ENCODE measurements around the gene MYOM1.
"Not testable (repeated sequence)": the region's sequence is repeated elsewhere in the genome, so short reads cannot be mapped to it uniquely, and the experiment has no call there.

The MYOM1 gene

DNA sequence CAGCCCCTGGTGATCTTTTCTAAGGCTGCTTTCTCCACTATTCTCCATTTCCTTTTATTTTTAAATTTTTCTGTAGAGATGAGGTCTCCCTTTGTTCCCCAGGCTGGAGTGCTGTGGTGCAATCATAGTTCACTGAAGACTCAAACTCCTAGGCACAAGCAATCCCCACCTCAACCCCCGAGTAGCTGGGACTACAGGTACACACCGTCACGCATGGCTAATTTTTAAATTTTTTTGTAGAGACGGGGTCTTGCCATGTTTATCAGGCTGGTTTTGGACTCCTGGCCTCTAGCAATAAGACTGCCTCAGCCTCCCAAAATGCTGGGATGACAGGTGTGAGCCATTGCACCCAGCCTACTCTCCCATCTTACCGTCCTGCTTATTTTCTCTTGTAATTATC lies 184.1 kb downstream of the MYOM1 start:
- DNase-seq (ENCODE audit: low read depth in 2 of 2): no peak

DNA sequence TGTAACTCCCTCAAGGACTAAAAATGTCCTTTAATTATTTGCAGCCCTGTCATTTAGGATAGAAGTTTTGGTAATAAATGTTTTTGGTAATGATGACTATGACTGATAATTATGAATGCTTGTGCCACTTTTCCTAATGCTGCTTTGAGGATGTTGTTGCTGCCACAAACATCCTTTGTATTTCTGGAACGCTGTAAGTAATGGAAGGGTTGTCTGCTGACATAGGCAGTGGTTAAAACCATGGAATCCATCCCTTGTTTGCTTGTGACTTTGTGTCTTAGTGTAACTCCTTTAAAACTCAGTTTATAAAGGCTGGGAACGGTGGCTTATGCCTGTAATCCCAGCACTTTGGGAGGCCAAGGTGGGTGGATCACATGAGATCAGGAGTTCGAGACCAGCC lies 187.0 kb downstream of the MYOM1 start:
- DNase-seq (ENCODE audit: low read depth in 2 of 2): no peak

DNA sequence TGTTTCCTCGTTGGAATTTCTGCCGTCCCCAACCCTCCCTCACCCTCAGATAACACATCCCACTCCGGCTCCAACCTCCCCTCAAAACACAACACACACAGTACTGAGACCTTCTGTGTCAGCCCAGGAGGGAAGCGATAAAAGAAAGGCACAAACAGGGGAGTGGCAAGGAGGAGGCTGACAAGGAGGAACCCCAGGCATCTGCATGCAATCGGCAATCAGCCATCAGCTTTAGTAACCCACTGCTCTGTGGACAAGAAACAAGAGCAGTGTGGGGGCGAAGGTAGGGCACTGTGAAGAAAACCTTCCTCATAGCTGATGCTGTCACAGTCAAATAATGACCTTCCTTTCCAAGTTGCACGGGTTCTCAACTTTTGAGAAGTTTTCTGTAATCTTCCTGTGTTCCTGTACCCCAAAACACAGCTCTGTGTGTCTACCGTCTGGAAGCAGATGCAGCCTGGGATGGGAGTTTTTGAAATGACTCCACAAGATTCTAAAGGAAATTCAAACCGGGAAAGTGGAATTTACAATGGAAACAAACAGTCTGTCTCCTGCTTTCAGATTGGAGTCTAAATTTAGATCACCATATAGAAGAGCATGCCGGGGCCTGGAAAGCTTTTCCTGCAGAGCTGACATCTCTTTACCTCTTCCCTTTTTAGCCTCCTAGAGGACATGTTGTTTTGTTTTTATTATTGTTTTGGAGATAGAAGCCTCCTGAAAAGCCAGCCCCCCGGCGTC lies 190.4 kb downstream of the MYOM1 start:
- no peak for DNase-seq (ENCODE audit: low read depth in 2 of 2)

DNA sequence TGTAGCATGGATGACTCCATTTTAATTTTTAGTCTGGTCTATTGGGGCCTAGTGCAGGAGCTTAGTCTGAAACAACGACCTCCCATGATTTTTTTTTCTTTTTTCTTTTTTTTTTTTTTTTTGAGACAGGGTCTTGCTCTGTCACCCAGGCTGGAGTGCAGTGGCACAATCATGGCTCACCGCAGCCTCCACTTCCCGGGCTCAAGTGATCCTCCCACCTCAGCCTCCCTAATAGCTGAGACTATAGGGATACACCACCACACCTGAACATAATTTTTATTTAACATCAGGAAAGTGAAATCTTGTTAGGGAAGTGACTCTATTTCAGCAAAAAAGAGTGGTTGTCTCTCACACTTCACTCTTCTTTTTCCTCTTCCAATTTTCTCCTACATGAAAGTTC lies 191.7 kb downstream of the MYOM1 start:
- not testable (repeated sequence) for DNase-seq (ENCODE audit: low read depth in 2 of 2)

DNA sequence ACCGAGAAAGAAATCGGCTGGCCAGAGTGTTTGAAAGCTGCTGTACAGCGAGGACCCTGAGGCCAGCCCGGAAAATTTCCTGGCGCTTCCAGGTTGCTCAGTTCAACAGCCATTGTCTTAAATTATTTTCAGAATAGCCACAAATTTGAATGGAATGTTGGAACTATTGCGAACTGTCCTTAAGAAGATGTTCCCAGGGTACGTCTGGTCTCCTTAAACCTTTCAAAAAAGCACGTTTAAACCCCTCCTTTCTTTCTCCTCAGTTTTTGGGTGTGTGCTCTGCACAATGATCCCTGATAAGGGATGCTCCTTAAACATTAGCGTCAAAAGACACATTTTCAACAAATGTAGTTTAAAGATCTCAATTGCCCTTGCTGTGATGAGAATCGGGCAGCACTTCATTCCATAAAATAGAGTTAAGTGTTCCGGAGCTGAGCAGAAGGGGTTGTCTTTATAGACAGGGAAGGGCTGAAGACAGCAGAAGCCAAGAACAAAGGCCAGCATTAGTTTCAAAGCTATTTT lies 192.3 kb downstream of the MYOM1 start:
- no peak for DNase-seq (ENCODE audit: low read depth in 2 of 2)

DNA sequence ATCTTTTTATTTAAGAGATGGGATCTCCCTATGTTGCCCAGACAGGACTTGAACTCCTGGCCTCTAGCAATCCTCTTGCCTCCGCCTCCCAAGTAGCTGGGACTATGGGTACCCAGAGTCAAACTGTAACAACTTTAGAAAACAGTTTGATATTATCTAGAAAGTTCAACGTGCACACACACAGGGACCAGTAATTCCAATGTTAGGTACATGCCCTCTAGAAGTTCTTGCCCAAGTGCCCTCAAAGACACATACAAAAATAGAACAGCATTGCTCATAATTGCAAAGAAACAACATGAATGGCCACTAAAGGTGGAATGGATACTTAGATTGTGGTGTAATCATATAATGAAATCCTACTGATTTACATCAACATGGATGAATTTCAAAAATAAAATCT lies 194.2 kb downstream of the MYOM1 start:
- no peak for DNase-seq (ENCODE audit: low read depth in 2 of 2)

DNA sequence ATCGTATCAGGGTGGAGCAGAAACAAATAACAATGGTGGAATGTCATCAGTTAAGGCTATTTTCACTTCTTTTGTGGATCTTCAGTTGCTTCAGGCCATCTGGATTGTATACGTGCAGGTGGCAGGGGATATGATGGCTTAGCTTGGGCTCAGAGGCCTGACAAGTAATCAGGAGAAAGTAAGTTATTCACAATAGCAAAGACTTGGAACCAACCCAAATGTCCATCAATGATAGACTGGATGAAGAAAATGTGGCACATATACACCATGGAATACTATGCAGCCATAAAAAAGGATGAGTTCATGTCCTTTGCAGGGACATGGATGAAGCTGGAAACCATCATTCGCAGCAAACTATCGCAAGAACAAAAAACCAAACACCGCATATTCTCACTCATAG lies 196.2 kb downstream of the MYOM1 start:
- not testable (repeated sequence) for DNase-seq (ENCODE audit: low read depth in 2 of 2)

All from stimulated activated CD8-positive, alpha-beta memory T cell treated with anti-CD3 and anti-CD28 coated beads, Interleukin-15, amount 100 ng/mL, for 4 hours (primary cell).